NCI-H2171 treated with DMSO at 0.1 percent for 48 hours (cell line): ENCODE results near the gene ARID4B.

ENCODE experiments used
- DNase-seq: peaks from one replicate; lab custom pipeline; 2025; lab: John Stamatoyannopoulos, UW

ARID4B gene

DNA sequence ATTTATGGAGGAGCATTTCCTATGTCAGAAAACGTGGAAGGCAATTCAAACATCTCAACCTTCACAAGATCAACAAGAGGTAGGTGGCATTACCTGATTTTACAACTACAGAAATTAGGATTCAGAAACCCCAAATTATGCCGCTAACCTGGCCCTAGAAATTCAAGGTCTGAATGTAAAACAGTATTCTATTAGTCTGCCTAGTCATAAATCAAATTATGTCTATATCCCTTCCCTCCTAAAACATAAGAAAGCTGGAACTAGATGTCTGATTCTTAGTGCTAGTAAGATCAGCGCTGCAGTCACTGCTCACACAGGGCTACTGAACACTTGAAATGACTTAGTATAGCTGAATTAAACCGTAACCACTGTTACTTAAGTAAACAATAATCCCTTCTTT lies 200.8 kb downstream of the ARID4B start:
- no peak for DNase-seq

DNA sequence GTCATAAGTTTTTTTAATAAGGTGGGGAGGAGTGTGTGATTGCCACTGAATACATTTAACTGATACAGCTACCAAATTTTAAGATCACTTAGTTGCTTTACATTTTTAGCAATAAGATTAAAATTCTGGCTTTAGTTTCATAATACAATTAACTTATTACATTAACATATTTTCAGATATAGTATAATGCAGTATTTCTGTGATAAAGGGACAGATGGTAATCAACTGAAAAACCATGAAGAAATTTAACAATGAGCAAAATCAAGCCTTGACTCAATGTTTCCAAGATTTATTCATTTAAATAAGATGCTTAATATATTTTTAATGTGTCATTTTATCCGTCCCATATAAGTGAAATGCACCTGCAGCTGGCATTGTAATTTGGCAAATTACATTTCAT lies 203.3 kb downstream of the ARID4B start:
- no peak for DNase-seq

DNA sequence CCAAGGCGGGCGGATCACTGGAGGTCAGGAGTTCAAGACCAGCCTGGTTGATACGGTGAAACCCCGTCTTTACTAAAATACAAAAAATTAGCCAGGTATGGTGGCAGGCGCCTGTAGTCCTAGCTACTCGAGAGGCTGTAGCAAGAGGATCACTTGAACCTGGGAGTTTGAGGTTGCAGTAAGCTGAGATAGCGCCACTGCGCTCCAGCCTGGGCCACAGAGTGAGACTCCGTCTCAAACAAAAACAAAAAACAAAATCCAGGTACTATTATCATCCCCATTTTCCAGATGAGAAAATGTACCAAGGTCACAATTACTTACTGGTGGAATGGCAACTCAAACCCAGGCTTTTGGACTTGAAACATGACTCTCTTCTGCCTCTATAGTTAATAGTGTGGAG lies 203.9 kb downstream of the ARID4B start:
- DNase-seq, result no peak

DNA sequence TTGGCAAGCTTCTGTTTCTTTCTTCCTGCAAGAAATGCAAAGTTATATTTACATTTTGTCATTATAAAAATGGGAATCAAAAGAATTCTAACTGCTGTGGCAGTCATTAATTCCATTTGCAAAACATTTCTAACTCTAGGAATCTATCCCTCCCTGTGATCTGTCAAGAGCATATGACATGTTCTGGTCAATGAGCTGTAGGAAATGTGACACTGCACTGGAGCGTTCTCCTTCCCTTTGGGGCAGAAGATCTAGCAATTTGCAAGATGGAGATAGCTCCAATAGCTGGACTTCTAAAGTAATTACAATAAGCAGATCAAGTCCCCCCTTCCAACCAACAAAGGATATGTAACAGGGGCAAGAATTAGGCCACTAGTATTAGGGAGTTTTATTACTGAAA lies 205.6 kb downstream of the ARID4B start:
- no peak for DNase-seq
